ENCODE results near the gene NFIX.

GRCh38 chr19:13130886-13131490 is 135.7 kb downstream of the NFIX start:
- TF ChIP-seq FOXM1 (CRISPR knock-in tag; IDR thresholded peaks at IDR 0.05) (no peak), FOXA1 (IDR thresholded peaks at IDR 0.05) (no peak), FOXA1 (CRISPR knock-in tag; IDR thresholded peaks at IDR 0.05) (no peak), CTCF (CRISPR knock-in tag; IDR thresholded peaks at IDR 0.05) (no peak), DPF2 (CRISPR knock-in tag; IDR thresholded peaks at IDR 0.05; ENCODE audit: borderline replicate concordance, low read depth) (no peak), E2F2 (CRISPR knock-in tag; IDR thresholded peaks at IDR 0.05; ENCODE audit: borderline replicate concordance) (no peak), EZH2 (conservative IDR thresholded peaks at IDR 0.05; ENCODE audit: low read depth, low read length) (no peak), ZFP37 (CRISPR knock-in tag; IDR thresholded peaks at IDR 0.05; ENCODE audit: borderline replicate concordance) (no peak), BRCA1 (CRISPR knock-in tag; IDR thresholded peaks at IDR 0.05) (no peak), ZBTB40 (IDR thresholded peaks at IDR 0.05) (no peak), ZBTB40 (CRISPR knock-in tag; IDR thresholded peaks at IDR 0.05) (no peak)
